Measurements from ENCODE around the gene CDCP1. TPM values are rescaled to one million over a fixed set of nuclear protein-coding genes. Genes with fewer than 3 reads are reported as not detected.

CDCP1 gene
- total and polyA plus RNA-seq, 2 donors (not counting 1 experiment from before 2014, with no cell fraction given), result not detected

DNA sequence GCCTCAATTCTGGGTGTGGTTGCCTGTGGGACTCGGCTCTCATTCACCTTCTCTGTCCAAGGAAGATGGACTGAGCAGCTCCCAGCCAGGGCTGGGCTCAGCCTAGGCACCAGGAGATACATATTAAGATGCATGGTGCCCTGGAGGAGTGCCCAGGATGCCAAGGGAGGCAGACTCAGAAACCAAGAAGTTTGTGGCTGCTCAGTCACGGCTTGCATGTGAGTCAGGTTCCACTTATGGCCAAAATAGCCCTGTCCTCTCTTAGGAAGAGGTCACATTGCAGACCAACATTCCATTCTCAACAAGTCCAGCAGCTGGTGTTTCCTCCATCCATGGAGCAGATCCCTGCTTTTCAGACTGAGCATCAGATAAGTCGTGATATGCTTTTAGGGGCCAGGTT lies 21.8 kb downstream of the CDCP1 start:
- ATAC-seq (ENCODE audit: low read depth) (no peak), DNase-seq (no peak)
- Histone ChIP-seq H4K20me1 (ENCODE audit: control insufficient read depth, insufficient read depth, low read length, poor library complexity, severe bottlenecking) (no peaks in the 10 kb centered on the region), H3K36me3 (replicated peaks in 1 of 2; ENCODE audit: control extremely low read depth in 1 of 2, control insufficient read depth in 1 of 2, extremely low read depth in 1 of 2, insufficient read depth in 2 of 2, low read length in 1 of 2) (no peaks in the 10 kb centered on the region), H3K4me1 (ENCODE audit: control insufficient read depth in 2 of 2, insufficient read depth in 2 of 2, low read length in 2 of 2) (no peaks in the 10 kb centered on the region), H3K9me3 (ENCODE audit: control extremely low read depth in 1 of 3, control insufficient read depth in 2 of 3, insufficient read depth in 1 of 3, low read length in 2 of 3) (no peaks in the 10 kb centered on the region), H3K27me3 (replicated peaks in 1 of 4; ENCODE audit: control extremely low read depth in 1 of 4, control insufficient read depth in 3 of 4, insufficient read depth in 4 of 4, low read length in 3 of 4) (peaks cover 0 to 6% (median 3%) of the 10 kb centered on the region in 4 experiments), H3K4me2 (replicated peaks; ENCODE audit: low read depth, low read length, poor library complexity, severe bottlenecking) (no peak overlapping the region), H3K79me2 (ENCODE audit: control insufficient read depth, insufficient read depth, low read length) (no peaks in the 10 kb centered on the region), H2AFZ (ENCODE audit: insufficient read depth, low read depth, low read length, poor library complexity, severe bottlenecking) (no peak overlapping the region), H3K27ac (ENCODE audit: low read length in 2 of 2) (no peak overlapping the region), H3K9ac (ENCODE audit: low read length) (no peak overlapping the region), H3K4me3 (ENCODE audit: control extremely low read depth in 1 of 5, extremely low read depth in 1 of 5, insufficient read depth in 1 of 5, low read depth in 2 of 5, low read length in 4 of 5) (no peak overlapping the region)
- TF ChIP-seq, protein P1, sequence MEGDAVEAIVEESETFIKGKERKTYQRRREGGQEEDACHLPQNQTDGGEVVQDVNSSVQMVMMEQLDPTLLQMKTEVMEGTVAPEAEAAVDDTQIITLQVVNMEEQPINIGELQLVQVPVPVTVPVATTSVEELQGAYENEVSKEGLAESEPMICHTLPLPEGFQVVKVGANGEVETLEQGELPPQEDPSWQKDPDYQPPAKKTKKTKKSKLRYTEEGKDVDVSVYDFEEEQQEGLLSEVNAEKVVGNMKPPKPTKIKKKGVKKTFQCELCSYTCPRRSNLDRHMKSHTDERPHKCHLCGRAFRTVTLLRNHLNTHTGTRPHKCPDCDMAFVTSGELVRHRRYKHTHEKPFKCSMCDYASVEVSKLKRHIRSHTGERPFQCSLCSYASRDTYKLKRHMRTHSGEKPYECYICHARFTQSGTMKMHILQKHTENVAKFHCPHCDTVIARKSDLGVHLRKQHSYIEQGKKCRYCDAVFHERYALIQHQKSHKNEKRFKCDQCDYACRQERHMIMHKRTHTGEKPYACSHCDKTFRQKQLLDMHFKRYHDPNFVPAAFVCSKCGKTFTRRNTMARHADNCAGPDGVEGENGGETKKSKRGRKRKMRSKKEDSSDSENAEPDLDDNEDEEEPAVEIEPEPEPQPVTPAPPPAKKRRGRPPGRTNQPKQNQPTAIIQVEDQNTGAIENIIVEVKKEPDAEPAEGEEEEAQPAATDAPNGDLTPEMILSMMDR (IDR thresholded peaks at IDR 0.05), result no peak
- TF ChIP-seq EZH2 (IDR thresholded peaks at IDR 0.05; ENCODE audit: borderline replicate concordance, insufficient read depth, low read depth, low read length, poor library complexity, severe bottlenecking), result no peak
- Mint-ChIP-seq H3K4me3 (no peak overlapping the region), H3K4me1 (no peaks in the 10 kb centered on the region), H3K27ac (no peak overlapping the region), H3K27me3 (peaks cover 47% of the 10 kb centered on the region), H3K9me3 (ENCODE audit: insufficient read depth) (no peaks in the 10 kb centered on the region)
- intact Hi-C loops (cut with micrococcal nuclease), result no loop called here
- ChIA-PET POLR2A (no interaction called here), CTCF (no interaction called here)
- 87% methylated on average over 3 of the region's 3 CpGs for WGBS (ENCODE audit: insufficient coverage)

DNA sequence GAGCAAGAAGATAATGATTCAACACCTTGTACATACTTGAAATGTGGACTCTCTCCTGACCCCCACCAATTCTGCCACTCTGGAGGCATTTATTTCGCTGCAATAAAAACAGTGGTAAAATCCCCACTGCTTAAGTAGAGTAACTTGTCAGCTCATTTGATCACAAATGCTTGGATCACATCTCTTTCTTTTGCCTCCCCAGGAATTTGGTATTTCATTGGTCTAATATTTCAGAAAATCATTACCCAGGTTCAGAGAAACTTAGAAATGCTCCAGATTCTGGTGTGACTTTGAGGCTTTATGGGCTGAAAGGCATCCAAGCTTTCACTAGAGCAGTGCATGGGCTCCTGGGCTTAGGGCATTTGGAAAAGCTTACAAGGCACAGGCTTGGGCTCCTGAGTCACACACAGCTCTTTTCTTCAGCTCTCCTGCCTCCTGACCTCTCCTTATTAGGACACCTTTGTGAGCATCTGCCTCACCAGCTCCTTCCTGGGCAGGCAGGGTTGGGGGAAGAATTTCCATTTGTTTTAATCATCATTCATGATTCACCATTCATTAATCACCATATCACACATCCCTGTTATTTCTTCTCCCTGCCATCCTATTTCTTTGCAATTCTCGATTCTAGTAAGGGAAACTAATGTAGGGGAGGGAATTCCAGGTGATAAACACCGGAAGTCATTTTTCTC lies 22.5 kb downstream of the CDCP1 start:
- no peak overlapping the region for H3K27ac Mint-ChIP-seq
- Histone ChIP-seq H3K27ac (ENCODE audit: low read length in 2 of 2) (no peak overlapping the region), H3K9ac (ENCODE audit: low read length) (no peak overlapping the region), H3K27me3 (replicated peaks in 1 of 4; ENCODE audit: control extremely low read depth in 1 of 4, control insufficient read depth in 3 of 4, insufficient read depth in 4 of 4, low read length in 3 of 4) (peaks cover 0 to 7% (median 4%) of the 10 kb centered on the region in 4 experiments), H2AFZ (ENCODE audit: insufficient read depth, low read depth, low read length, poor library complexity, severe bottlenecking) (no peak overlapping the region), H3K4me2 (replicated peaks; ENCODE audit: low read depth, low read length, poor library complexity, severe bottlenecking) (no peak overlapping the region), H3K4me3 (ENCODE audit: control extremely low read depth in 1 of 5, extremely low read depth in 1 of 5, insufficient read depth in 1 of 5, low read depth in 2 of 5, low read length in 4 of 5) (no peak overlapping the region), H3K9me3 (ENCODE audit: control extremely low read depth in 1 of 3, control insufficient read depth in 2 of 3, insufficient read depth in 1 of 3, low read length in 2 of 3) (no peaks in the 10 kb centered on the region), H3K4me1 (ENCODE audit: control insufficient read depth in 2 of 2, insufficient read depth in 2 of 2, low read length in 2 of 2) (no peaks in the 10 kb centered on the region), H4K20me1 (ENCODE audit: control insufficient read depth, insufficient read depth, low read length, poor library complexity, severe bottlenecking) (no peaks in the 10 kb centered on the region), H3K79me2 (ENCODE audit: control insufficient read depth, insufficient read depth, low read length) (no peaks in the 10 kb centered on the region), H3K36me3 (replicated peaks in 1 of 2; ENCODE audit: control extremely low read depth in 1 of 2, control insufficient read depth in 1 of 2, extremely low read depth in 1 of 2, insufficient read depth in 2 of 2, low read length in 1 of 2) (no peaks in the 10 kb centered on the region)
- 75% methylated on average over 1 of the region's 3 CpGs for WGBS (ENCODE audit: insufficient coverage)
- ATAC-seq (ENCODE audit: low read depth), result no peak
- CTCF ChIA-PET, result no interaction called here
- no peaks in the 10 kb centered on the region for H3K9me3 Mint-ChIP-seq (ENCODE audit: insufficient read depth)
- intact Hi-C loops (cut with micrococcal nuclease), result no loop called here
- H3K27me3 Mint-ChIP-seq, result peaks cover 47% of the 10 kb centered on the region
- POLR2A ChIA-PET, result no interaction called here
- no peak for DNase-seq
- H3K4me3 Mint-ChIP-seq, result no peak overlapping the region
- no peaks in the 10 kb centered on the region for H3K4me1 Mint-ChIP-seq
- TF ChIP-seq, protein P1 (IDR thresholded peaks at IDR 0.05), result no peak
- no peak for TF ChIP-seq EZH2 (IDR thresholded peaks at IDR 0.05; ENCODE audit: borderline replicate concordance, insufficient read depth, low read depth, low read length, poor library complexity, severe bottlenecking)
